Stimulated activated CD8-positive, alpha-beta memory T cell treated with anti-CD3 and anti-CD28 coated beads, Interleukin-15, amount 100 ng/mL, for 48 hours (primary cell): ENCODE results near the gene HSF4.

Source experiments
- DNase-seq, 2 donors: peaks; one replicate each; pipeline ENCODE4 v3.0.0-alpha.2; 2020; ENCODE audit warnings: low read depth in 2 of 2

Gene HSF4

GRCh38 chr16:67184995-67185650 lies 20.6 kb downstream of the HSF4 start:
- peak; percentile 70 to 72 for DNase-seq

GRCh38 chr16:67185651-67186134 lies 21.1 kb downstream of the HSF4 start:
- no peak for DNase-seq

- DNase-seq = no peak
Observed at GRCh38 chr16:67186550-67186950, 22.0 kb downstream of the HSF4 start.

GRCh38 chr16:67187175-67187890 lies 22.8 kb downstream of the HSF4 start:
- no peak for DNase-seq

- DNase-seq = no peak
Observed at GRCh38 chr16:67188323-67188722, 23.8 kb downstream of the HSF4 start.

- no peak for DNase-seq
Observed at GRCh38 chr16:67188798-67189197, 24.3 kb downstream of the HSF4 start.

- DNase-seq = no peak
Observed at GRCh38 chr16:67190041-67190440, 25.5 kb downstream of the HSF4 start, which contains the start of gene EXOC3L1. TSS of gene EXOC3L1 (minus strand) at chr16:67190136. CDS start at chr16:67189676, 460 bp downstream.

- no peak for DNase-seq
Observed at GRCh38 chr16:67190448-67191399, 26.2 kb downstream of the HSF4 start.

GRCh38 chr16:67191411-67191994 lies 27.0 kb downstream of the HSF4 start:
- DNase-seq = no peak

- DNase-seq = peak; percentile 87
Observed at GRCh38 chr16:67191995-67192681, 27.6 kb downstream of the HSF4 start, which contains the start of gene E2F4. TSS of gene E2F4 (plus strand) at chr16:67192155. CDS start at chr16:67192228, 73 bp downstream.

GRCh38 chr16:67192781-67193361 lies 28.3 kb downstream of the HSF4 start:
- no peak for DNase-seq

GRCh38 chr16:67193536-67193935 lies 29.0 kb downstream of the HSF4 start:
- no peak for DNase-seq

- no peak for DNase-seq
Observed at GRCh38 chr16:67194260-67194659, 29.7 kb downstream of the HSF4 start.

- no peak for DNase-seq
Observed at GRCh38 chr16:67195676-67196075, 31.1 kb downstream of the HSF4 start.

- no peak for DNase-seq
Observed at GRCh38 chr16:67196881-67197280, 32.3 kb downstream of the HSF4 start.

GRCh38 chr16:67197704-67198103 lies 33.2 kb downstream of the HSF4 start:
- no peak for DNase-seq

- DNase-seq = no peak
Observed at GRCh38 chr16:67198238-67198734, 33.7 kb downstream of the HSF4 start.

GRCh38 chr16:67199011-67199807 lies 34.7 kb downstream of the HSF4 start, which contains the start of gene ELMO3:
TSS of gene ELMO3 (plus strand) at chr16:67199131. CDS start at chr16:67199327, 196 bp downstream.
- DNase-seq = no peak

- no peak for DNase-seq
Observed at GRCh38 chr16:67199808-67200198, 35.3 kb downstream of the HSF4 start.
